HG02642 (cell line): Measurements from ENCODE around the gene KNDC1.
"Not testable (repeated sequence)": the region's sequence is repeated elsewhere in the genome, so short reads cannot be mapped to it uniquely, and the experiment has no call there.

Source experiments
- ATAC-seq: cut with Tn5 transposase; IDR thresholded peaks from one replicate; pipeline ENCODE4 v1.9.1; 2021; ENCODE audit warnings: mild to moderate bottlenecking; ENCODE audit not compliant: unreplicated experiment, poor library complexity

Gene KNDC1

DNA sequence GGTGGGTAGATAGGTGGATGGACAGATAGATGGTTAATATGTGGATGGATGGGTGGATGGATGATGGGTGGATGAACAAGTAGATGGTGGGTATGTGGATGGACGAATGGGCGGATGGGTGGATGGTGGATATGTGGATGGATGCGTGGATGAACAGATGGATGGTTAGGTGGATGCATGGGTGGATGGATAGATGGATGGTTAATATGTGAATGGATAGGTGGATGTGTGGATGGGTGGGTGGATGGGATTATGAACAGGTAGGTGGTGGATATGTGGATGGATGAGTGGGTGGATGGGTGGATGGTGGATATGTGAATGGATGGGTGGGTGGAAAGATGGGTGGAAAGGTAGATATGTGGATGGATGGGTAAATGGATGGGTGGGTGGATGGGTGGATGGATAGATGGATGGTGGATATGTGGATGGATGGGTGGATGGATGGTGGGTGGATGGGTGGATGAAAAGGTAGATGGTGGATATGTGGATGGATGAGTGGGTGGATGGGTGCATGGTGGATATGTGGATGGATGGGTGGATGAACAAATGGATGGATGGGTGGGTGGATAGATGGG lies 14.8 kb downstream of the KNDC1 start:
- ATAC-seq, result no peak

DNA sequence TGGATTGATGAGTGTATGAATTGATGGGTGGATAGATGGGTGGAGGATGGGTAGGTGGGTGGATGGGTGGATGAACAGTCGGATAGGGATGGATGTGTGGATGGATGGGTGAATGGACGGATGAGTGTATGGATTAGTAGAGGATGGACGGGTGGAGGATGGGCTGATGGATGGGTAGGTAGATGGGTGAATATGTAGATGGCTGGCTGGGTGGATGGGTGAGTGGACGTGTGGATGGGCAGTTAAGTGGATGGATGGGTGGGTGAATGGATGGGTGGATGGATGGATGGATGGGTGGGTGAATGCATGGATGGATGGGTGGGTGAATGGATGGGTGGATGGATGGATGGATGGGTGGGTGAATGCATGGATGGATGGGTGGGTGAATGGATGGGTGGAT lies 15.6 kb downstream of the KNDC1 start:
- ATAC-seq, result not testable (repeated sequence)

DNA sequence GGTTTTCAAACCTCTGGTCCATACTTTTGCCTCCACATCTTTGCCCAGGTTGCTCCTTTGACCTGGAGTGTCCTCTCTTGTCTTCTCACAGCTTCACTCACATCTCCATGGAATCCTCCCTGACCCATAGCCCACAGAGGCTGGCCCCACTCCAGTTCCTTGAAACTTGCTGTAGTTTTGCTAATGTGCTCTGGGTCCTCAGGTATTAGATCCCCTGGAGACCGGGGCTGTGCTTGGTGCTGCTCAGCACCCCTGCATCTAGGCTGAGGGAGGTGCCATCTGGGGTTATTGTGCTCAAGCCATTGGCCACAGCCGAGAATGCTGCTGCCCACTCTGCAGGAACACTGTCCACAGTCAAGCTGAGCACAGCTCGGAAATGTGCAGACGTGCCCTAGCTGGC lies 16.5 kb downstream of the KNDC1 start:
- no peak for ATAC-seq

DNA sequence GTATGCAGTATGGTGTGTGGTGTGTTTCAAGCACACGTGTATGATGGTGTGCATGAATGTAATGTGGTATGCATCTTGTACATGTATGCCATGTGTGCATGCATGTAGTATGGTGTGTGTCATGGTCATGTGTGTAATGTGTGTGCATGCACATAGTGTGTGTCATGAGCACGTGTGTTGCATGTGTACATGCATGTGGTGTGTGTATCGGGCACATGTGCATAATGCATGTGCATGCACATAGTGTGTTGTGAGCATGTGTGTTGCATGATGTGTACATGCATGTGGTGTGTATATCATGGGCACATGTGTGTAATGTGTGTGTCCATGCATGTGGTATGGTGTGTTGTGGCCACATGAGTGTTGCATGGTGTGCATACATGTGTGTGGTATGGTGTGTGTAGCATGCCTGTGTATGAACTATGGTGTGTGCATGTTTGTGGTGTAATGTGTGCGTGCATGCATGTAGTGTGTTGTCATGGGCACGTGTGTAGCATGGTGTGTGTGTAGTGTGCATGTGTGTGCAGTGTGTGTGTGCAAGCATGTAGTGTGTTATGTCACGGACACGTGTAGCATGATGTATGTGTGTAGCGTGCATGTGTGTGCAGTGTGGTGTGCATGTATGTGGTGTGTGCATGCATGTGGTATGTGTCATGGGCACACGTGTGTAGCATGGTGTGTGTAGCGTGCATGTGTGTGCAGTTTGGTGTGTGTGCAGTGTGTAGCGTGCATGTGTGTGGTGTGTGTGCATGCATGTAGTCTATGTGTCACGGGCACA lies 17.6 kb downstream of the KNDC1 start:
- no peak for ATAC-seq

DNA sequence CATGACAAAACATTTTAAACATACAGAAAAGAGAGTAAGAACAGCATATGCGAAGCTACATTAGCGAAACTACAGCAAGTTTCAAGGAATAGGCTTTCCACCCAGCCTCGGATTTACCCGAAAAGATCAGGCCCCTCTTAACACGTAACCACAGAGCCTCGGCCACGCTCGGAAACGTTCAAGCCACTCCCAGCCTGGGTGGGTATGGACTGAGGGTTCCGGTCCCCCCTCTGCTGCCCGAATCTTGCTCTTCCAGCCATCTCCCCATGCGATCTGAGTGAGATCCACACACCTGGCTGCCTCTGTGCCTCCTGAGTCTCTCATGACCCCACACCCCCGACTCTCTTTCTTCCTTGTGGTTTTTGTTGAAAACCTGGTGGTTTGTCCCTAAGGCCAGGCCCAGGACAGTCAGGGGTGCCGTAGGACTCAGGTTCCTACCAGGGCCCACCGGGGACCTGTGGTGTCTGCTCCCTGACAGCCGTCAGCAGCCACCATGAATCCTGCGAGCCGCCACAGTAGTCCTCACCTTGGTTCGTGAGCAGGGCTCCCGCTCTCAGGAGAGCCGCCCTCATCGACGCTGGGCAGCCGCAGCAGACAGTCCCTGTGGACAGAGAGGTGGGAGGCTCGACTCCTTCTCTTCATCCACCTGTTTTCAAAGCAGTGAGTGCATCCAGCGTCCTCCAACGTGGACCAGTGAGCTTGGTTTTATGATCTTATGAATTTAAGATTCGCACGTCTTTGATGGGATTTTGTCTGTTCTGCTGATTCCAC lies 18.5 kb downstream of the KNDC1 start:
- ATAC-seq, result no peak

DNA sequence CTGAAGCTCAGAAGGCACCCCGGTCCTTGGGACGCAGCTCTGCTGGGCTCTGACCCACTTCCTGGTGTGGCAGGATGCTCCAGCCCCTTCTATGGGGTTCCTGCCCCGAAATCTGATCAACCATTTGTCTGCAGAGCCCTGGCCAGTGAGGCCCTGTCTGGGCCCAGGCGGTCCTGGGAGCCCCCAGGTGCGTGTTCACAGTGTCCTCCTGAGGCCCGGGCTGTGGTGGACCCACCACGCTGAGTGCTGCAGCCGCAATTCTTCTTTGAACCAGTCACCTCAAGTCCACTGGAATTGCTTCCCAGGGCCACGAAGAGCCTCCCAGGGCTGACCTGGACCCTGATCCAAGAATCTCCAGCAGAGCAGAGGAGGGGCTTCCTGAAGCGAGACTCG lies 19.1 kb downstream of the KNDC1 start:
- ATAC-seq, result no peak

DNA sequence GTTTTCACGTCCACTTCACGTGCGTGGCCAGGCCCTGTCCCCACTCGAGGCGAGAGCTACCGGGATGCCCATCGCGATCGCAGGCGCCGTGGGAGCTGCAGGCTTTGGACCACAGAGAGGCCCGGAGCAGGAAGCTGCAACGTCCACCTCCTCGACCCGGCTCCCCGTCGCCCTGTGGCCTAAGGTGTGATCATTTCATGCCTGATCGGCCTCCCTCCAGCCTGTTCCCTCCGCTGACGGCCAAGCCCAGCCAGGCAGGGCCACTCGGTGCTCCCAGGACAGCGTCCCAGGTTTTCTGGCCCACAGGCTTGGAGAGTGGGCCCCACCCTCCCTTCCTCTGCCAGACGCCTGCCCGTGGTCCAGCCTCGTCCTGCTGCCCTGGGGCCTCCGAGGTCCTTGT lies 19.6 kb downstream of the KNDC1 start:
- ATAC-seq, result no peak

DNA sequence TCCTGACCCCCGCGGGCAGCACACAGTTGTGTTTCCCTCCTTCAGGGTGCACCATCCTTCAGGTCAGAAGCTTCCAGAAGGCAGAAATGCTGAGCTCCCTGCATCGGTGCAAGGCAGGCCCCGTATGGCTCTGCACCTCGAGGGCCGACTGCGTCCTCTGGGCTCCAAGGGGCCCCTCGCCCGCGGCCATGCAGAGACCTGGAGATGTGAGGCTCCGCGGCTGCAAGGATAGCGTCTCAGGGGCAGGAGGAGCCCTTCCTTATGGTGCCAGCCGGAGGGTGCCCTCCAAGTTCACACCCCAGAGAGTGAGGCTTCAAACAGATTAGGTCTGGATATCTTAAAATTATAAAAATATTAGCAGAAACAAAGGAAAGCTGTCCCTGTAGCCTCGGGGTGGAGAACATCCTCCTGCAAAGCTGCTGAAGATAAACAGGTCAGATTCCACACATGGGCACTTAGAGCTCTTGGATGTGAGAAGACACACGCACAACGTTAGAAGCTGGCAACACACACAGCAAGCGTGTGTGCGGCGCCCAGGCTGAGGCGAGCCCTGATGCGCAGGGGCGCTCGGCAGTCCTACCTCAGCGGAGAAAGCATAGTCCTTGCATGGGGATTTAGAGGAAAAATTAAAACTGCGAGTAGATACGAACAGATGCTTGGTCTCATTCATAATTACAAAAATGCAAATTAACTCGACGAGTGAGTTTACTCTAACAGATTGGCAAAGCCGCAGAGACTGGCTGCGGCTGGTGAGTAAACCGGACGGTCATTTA lies 20.4 kb downstream of the KNDC1 start:
- ATAC-seq, result no peak

DNA sequence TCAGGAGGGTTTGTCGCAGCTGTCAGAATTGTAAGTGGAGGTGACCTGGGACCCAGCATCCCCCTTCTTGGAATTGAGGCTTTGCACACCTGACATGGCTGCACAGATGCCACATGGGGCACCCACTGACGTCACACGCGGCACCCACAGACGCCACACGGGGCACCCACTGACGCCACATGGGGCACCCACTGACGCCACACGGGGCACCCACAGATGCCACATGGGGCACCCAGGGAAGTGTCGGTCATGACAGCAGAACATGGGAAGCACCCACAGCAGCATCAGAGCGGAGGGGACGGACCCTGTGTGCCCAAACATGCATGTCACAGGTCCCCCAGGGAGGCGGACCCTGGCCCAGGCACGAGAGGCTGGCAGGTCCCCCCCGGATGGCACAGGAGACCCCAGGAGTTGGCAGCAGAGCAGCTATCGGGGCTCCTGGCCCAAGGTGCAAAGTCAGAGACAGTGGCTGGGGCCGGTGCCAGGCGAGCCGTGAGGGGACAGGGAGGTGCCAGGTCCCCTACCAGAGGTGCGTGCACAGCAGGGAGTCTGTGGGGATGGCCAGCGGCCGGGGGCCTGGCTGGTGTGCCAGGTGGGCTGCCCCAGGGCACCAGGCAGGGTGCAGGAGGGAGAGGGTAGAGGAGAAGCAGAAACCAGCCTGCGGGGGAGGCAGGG lies 21.1 kb downstream of the KNDC1 start:
- no peak for ATAC-seq

DNA sequence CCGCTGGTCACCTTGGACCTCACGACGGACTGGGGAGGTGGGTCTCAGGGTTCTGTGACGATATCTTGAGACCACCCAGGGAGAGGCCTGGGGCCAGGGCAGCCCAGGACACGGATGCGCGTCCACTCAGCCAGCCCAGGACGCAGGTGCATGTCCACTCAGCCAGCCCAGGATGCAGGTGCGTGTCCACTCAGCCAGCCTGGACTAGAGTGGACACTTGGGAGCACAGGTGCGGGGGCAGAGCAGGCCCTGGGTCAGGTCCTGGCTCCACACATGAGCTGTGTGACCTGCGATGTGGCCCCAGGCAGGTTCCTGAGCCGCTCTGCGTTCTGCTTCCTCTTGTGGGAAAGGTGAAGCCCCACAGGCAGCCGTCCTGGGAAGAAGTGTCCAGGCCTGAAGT lies 22.2 kb downstream of the KNDC1 start:
- ATAC-seq, result no peak

DNA sequence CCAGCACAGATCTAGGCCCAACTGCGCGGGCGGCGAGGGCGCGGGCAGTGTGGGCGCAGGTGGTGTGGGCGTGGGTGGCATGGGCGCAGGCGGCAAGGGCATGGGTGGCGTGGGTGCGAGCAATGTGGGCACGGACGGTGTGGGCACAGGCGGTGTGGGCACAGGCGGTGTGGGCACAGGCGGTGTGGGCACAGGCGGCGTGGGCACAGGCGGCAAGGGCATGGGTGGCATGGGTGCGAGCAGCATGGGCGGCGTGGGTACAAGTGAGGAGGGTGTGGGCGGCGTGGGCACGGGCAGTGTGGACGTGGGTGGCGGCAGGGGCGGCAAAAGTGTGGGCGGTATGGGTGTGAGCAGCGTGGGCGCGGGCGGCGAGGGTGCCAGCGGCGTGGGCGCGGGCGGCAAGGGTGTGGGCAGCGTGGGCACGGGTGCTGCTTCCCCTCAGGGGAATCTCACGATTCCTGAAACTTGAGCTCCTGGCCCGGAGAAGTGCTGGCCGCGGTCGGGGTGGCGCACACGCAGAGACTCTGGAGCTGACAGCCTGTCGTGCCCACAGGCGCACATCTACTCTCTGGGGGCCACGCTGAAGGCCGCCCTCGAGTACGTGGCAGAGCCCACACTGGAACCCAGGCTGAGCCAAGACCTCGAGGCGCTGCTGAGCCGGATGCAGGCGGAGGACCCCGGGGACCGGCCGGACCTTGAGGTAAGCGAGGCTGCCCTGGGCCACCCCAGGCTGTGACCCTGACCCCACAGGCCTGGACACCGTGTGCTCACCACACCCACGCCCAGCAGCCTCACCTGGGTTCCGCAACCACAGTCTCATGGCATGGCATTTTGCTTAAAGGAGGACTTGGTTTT lies 23.0 kb downstream of the KNDC1 start:
- no peak for ATAC-seq

DNA sequence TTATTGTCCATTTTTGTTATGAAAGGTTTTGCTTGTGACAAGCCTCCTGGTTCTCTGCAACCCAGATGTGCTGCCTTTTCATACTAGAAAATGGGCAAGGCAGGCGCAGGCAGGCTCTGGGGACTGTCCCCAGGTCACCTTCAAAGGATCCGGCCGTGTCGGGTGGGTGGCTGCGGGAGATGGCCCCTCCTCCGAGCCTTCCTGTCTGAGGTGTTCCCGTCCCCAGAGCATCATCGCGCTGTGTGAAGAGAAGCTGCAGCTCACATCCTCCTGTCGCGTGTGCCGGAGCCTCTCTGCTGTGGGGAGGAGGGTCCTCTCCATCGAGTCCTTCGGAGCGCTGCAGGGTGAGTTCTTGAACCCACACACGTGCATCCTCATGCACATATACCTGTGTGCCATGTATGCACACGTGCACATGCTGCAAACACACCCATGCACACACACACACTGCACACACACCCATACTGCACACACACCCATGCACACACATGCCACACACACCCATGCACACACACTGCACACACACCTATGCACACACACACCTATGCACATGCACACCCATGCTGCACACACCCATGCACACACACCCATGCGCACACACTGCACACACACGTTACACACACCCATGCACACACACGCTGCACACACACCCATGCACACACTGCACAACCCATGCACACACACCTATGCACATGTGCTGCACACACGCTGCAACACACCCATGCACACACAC lies 23.8 kb downstream of the KNDC1 start:
- ATAC-seq, result no peak

DNA sequence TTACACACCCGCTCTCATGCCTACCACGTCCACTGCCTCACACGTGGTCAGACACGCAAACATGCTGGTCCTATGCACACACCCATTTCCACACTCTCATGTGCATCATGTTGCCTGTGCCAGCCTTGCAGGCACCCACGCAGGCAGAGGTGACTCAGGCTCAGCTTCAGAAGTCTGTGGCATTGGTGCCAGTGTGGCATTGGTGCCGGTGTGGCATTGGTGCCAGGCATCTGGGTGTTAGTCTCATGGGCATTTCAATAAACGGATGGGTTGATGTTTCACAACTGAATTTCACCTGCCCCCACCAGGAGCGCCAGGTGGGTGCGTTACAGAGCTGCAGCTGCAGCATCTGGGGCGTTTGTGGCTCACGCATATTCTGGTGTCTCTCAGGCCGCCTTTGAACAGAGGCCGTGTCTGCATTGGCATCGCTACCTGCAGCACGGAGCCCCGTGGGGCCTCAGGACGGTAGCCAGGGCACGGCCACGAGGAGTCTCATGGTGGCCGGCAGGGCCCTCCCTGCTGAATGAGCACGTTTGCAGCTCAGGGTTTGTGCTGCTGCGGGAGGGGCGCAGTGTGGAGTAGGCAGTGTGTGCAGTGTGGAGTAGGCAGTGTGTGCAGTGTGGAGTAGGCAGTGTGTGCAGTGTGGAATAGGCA lies 24.7 kb downstream of the KNDC1 start:
- ATAC-seq, result no peak

DNA sequence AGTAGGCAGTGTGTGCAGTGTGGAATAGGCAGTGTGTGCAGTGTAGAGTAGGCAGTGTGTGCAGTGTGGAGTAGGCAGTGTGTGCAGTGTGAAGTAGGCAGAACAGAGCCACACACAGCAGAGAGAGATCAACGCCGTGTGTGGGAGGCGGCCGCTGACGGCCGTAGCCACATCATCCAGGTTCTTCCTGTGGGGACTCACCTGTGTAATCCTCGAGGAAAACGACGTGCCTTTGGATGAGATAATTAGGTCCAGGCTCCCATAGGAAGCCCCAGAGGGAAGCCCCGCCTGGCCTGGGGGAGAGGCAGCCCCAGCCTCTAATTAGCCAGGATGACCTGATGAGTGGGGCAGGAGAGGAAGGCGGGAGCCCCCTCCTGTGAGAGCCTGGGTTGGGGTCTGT lies 25.4 kb downstream of the KNDC1 start:
- ATAC-seq, result no peak

DNA sequence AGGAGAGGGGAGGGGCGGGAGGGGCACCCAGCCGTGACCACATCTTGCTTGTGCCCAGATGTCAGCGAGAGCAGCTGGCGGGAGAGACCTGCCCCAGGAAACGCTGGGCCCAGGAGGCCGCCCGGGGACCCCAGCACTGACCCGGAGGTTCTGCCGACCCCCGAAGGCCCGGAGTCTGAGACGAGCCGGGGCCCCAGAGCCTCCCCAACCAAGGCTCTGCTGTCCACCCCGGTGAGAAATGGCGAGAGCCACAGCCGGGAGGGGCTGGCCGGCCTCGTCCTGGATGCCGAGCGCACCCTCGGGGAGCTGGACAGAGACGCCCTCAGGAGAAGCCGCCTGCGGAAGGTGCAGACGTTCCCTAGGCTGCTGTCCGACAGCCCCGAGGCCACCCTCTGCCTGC lies 25.9 kb downstream of the KNDC1 start:
- ATAC-seq, result no peak

DNA sequence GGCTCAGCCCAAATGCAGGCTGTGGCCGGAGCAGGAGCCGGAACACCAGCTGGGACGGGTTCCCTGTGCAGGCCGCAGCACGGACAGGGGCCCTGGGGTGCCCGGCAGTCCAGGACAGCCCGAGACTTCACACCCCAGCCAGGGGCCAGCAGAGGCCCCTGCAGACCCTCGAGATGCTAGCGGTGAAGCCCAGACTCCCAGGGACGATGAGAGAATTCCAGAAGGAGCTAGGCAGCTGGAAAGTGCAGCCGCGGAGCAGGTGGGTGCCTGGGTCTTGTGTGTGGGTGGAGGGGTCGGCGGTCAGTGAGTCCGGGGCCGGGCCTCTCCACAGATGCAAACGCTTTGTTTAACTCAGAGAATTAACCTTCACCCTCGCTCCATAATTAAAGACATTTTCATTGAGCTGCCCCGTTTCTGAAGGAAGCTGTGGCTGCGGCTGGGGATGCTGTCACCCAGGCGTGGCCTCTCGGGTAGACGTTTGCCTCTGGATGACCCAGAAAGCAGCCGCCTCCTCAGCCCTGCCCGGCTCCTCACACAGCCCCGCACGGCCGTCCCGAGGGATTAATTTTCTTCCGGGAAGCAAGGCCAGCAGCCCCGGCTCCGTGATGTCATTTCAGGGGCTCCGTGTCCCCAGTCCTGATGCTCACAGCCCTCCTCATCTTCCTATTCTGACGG lies 26.5 kb downstream of the KNDC1 start:
- ATAC-seq, result no peak

DNA sequence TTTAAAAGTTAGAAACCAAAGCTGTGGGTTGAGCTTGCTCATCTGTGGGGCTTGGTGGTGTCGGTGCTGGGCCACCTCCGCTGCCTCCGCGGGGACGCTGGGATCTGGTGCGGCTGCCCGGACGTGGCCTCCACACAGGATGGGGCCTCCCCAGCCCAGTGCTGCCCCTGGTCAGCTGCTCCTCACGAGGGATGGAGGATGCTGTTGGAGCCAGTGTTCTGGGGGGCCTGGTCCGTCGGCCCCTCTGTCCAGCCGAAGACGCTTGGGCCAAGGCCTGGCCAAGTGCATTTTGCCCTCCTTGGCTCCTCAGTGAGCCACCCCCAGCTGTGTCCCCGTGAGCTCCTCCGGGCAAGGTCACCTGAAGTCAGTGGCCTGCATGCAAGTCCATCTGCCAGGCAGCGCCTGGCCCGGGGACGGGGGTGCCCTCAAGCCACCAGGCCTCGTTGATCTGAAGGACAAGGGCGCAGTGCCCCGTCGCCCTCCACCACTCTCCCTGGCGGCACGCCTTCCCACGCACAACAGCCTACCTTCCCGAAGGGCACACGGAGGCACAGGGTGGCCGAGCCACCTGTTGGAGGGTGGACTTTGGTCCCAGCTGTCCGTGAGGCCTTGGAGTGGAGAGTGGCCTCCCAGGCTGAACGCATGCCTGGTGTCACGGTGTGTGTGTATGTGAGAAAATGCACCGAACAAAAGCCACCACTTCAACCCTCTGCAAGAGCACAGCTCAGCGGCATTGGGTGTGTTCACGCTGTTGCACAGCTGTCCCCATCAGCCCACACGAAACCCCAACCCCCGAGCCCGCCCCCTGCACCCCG lies 27.3 kb downstream of the KNDC1 start:
- no peak for ATAC-seq
